Psoas muscle (tissue), 8 donors: ENCODE measurements around the gene PRKCA. TPM values are rescaled to one million over a fixed set of nuclear protein-coding genes. Genes with fewer than 3 reads are reported as not detected.

ENCODE experiments used
- ATAC-seq, 4 donors: fragments of 200-7000 bp; cut with Tn5 transposase; one replicate each; pipeline ENCODE4 v1.9.1; 2020; ENCODE audit warnings: moderate library complexity in 3 of 4, mild to moderate bottlenecking in 2 of 4
- DNase-seq, 2 donors: peaks; one replicate each; pipeline ENCODE4 v3.0.0-alpha.2; 2020
- H3K27ac ChIP-seq: fragments of 200-600 bp; one replicate; pipeline ENCODE4 v1.8.0; 2022
- H3K27me3 ChIP-seq, 3 donors: fragments of 200-600 bp in 1 of 3; one replicate each; pipeline versions ENCODE4 v1.6.1 to v1.8.0; 2013 to 2022; ENCODE audit warnings: low read length in 2 of 3, mild to moderate bottlenecking in 2 of 3, moderate library complexity in 1 of 3; ENCODE audit not compliant: insufficient read depth in 3 of 3
- H3K36me3 ChIP-seq, 2 donors: fragments of 200-600 bp in 1 of 2; one replicate each; pipeline versions ENCODE4 v1.6.1 to v1.8.0; 2013 to 2022; ENCODE audit warnings: low read depth in 1 of 2, mild to moderate bottlenecking in 1 of 2, moderate library complexity in 1 of 2; ENCODE audit not compliant: insufficient read depth in 1 of 2
- H3K4me1 ChIP-seq: fragments of 200-600 bp; one replicate; pipeline ENCODE4 v1.8.0; 2022
- H3K4me3 ChIP-seq: fragments of 200-600 bp; one replicate; pipeline ENCODE4 v1.8.0; 2022; ENCODE audit warnings: mild to moderate bottlenecking
- H3K9me3 ChIP-seq: fragments of 200-600 bp; one replicate; pipeline ENCODE4 v1.8.0; 2022
- CTCF ChIP-seq: fragments of 200-600 bp; IDR thresholded peaks from one replicate; pipeline ENCODE4 v1.8.0; 2022; ENCODE audit warnings: antibody characterized with exemption
- WGBS, 3 donors: extraction: QIAGEN DNeasy Blood & Tissue Kit; methylation state at CpG; one replicate each; pipeline versions ENCODE4 v1.1.6 to v1.1.7; 2013; 5-methylcytosine and 5-hydroxymethylcytosine counted together
- intact Hi-C, 2 donors: fragments of 100-400 bp; cut with DNase I; formaldehyde crosslinking; loops; one replicate each; pipeline versions ENCODE4 v1.11.0 to v1.14.2; 2022
- polyA plus RNA-seq, 3 donors: library from polyadenylated mRNA; stranded (reverse); fragments of 200-250 nt; gene quantifications; one replicate each; pipeline ENCODE4 v1.2.3, GENCODE V29; 2013
- total RNA-seq, 4 donors: library from RNA; stranded (reverse); fragmentation: NEBNext Ultra II Directional in 2 of 4; extraction: Animal tissue kit (Norgen Biotek cat#: 25700) in 2 of 4; gene quantifications; one replicate each; pipeline versions ENCODE4 v1.2.1 to v1.2.4, GENCODE V29; 2021 to 2023
- donor health status: healthy with polysubstance abuse.
- donor health status: DM: no; HTN: no; CAD: no; lungs with moderate emphysema.
- donor health status: Bipolar disorder and iron deficiency.
- donor health status: healthy.
- donor health status: DM: yes; HTN: yes; CAD: no.
- donor health status: DM: no; HTN: no; CAD: no.
- donor health status: DM: no; HTN: no; CAD: no.
- donor health status: DM: yes; HTN: yes; CAD: no.

Gene PRKCA
- total and polyA plus RNA-seq, 7 donors = 0.35 to 15.5 (median 8.2) TPM

DNA sequence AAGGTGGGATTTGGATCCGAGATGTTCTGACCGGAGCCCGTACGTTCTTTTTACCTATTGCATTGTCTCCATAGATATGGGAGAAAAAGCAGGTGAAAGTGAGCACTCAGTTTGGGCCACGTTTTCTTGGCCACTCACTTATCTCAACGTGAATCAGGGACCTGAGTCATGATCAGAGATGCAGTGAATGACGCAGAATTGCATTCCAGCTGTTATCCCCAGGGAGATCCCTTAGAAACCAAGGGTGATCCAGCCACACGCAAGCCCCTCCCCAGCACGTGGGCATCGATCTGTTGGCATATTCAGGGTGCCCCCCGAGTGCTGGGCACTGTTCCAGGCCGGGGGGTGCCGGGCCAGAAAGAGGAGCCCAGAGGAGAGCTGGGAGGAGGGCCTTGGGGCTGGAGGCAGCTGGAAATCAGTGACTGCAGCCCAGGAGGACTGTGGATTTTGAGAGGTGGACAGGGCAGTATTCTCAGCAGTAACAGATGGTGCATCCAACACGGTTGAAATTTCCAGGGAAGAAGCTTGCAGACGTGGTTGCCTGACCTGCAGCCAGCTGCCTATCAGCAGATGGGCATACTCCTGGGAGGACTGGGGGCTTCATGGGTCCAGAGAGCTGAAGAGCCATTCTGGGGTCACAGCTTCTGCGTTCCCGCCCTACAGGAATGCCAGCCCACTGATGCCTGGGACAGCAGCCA lies 445.3 kb downstream of the PRKCA start:
- intact Hi-C loops = no loop called here
- no peak for ATAC-seq
- no peak overlapping the region for H3K4me3 ChIP-seq
- H3K27me3 ChIP-seq = no peaks in the 10 kb centered on the region
- no peak for TF ChIP-seq CTCF
- H3K9me3 ChIP-seq = no peaks in the 10 kb centered on the region
- 55 to 62% (median 58%) methylated on average over 17 of the region's 17 CpGs for WGBS, 3 donors
- no peak for DNase-seq
- no peak overlapping the region for H3K27ac ChIP-seq
- H3K36me3 ChIP-seq = peaks cover 0 to 6% of the 10 kb centered on the region in 2 donors
- H3K4me1 ChIP-seq = peaks cover 5% of the 10 kb centered on the region

DNA sequence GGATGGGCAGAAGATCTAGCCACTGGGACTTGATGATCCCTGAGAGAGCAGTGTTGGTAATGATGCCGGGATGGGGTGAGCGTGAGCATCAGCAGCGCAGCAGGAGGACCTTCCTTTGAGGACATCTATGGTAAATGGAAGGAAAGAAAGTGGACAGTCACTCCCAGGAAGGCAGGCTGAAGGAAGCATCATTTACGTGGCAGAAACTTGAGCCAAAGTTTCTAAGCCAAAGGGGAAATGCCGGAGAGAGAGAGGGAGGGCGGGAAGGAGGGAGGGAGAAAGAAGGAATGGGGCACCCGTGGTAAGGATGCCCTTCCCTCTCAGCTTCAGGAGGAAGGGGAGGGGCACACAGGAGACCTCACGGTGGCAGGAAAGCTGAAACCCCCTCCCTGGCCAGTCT lies 446.2 kb downstream of the PRKCA start:
- no peaks in the 10 kb centered on the region for H3K27me3 ChIP-seq
- intact Hi-C loops = no loop called here
- no peak for DNase-seq
- H3K4me1 ChIP-seq = peaks cover 5% of the 10 kb centered on the region
- H3K36me3 ChIP-seq = no peaks in the 10 kb centered on the region
- WGBS, 3 donors = 33 to 51% (median 43%) methylated on average over 8 of the region's 8 CpGs
- H3K9me3 ChIP-seq = no peaks in the 10 kb centered on the region
- ATAC-seq = peak in 1 of 4 donors; percentile 65
- no peak overlapping the region for H3K27ac ChIP-seq
- no peak for TF ChIP-seq CTCF
- no peak overlapping the region for H3K4me3 ChIP-seq

- H3K27me3 ChIP-seq = no peaks in the 10 kb centered on the region
- H3K27ac ChIP-seq = no peak overlapping the region
- no peaks in the 10 kb centered on the region for H3K36me3 ChIP-seq
- WGBS, 3 donors = 35 to 72% (median 41%) methylated on average over 7 of the region's 7 CpGs
- H3K9me3 ChIP-seq = no peaks in the 10 kb centered on the region
- ATAC-seq = peak in 1 of 4 donors; percentile 43
- peaks cover 5% of the 10 kb centered on the region for H3K4me1 ChIP-seq
- intact Hi-C loops = no loop called here
- no peak for TF ChIP-seq CTCF
- DNase-seq = no peak
- H3K4me3 ChIP-seq = no peak overlapping the region
These were observed 446.9 kb downstream of the PRKCA start for GRCh38 chr17:66749217-66749832.

DNA sequence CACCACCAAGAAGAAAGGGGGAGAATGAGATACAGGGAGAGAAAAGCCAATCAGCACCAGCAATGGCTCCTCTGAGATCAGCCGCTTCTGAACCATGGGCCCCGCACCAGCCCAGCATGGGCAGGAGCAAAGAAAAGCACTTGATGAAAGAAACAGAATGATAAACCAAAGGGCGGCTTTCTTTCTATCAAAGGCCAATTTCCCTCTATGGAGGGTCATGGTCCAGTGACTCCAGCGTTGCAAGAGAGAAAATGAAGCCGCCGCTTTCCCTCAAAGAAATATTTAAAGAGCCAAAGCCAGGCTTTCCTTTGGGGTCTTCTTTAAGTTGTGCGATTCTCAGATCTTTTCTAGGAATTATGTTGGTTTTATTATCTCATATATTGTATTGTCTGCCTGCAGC lies 447.7 kb downstream of the PRKCA start:
- no peaks in the 10 kb centered on the region for H3K36me3 ChIP-seq

More for the DNA sequence above, 447.7 kb downstream of the PRKCA start:
- TF ChIP-seq CTCF = no peak
- no peaks in the 10 kb centered on the region for H3K27me3 ChIP-seq
- WGBS, 3 donors = 93 to 95% (median 94%) methylated on average over 7 of the region's 7 CpGs
- no peaks in the 10 kb centered on the region for H3K9me3 ChIP-seq
- DNase-seq (no peak), ATAC-seq (no peak)
- H3K27ac ChIP-seq = no peak overlapping the region
- no peak overlapping the region for H3K4me3 ChIP-seq
- intact Hi-C loops = no loop called here
- H3K4me1 ChIP-seq = peaks cover 5% of the 10 kb centered on the region
